ENCODE measurements around the gene SLC17A8.

DNA sequence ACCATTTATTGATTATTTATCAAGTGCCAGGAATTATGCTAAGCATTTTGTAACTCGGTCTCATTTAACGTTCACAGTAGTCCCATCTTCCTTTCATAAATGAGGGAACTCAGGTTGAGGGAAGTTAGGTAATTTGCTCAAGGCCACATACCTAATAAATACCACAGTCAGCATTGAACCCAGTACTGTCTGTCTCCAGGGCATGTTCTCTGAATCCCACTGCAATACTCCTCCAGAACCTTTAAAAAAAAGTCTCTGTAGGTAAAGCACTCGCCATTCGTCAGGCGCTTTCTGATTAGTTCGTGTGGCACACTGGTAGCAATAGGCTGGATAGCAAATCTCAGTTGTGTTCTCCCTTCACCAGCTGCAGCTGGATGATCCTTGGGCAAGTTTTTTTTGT lies 14.3 kb downstream of the SLC17A8 start:
- TF ChIP-seq EP300 (conservative IDR thresholded peaks at IDR 0.05; ENCODE audit: poor library complexity, severe bottlenecking) (no peak), EZH2 (IDR thresholded peaks at IDR 0.05; ENCODE audit: borderline replicate concordance, insufficient read depth, low read length, poor library complexity, severe bottlenecking) (no peak)
